Mesodermal cell (in vitro differentiated cells): ENCODE data around the gene MACROD2.

Experiments used
- H3K27ac ChIP-seq: 2 replicates; pipeline ENCODE4 v1.7.0; 2013; ENCODE audit warnings: mild to moderate bottlenecking, low read depth, low read length, moderate library complexity; ENCODE audit not compliant: severe bottlenecking
- H3K36me3 ChIP-seq: 2 replicates; pipeline ENCODE4 v1.7.1; 2013; ENCODE audit warnings: mild to moderate bottlenecking, low read length, moderate library complexity; ENCODE audit not compliant: control insufficient read depth, insufficient read depth
- H3K4me1 ChIP-seq: one replicate; pipeline ENCODE4 v1.7.1; 2013; ENCODE audit warnings: mild to moderate bottlenecking, low read length; ENCODE audit not compliant: insufficient read depth, control insufficient read depth, poor library complexity, severe bottlenecking
- H3K4me3 ChIP-seq: 2 replicates; pipeline ENCODE4 v1.7.0; 2013; ENCODE audit warnings: low read length, control low read depth, mild to moderate bottlenecking; ENCODE audit not compliant: insufficient read depth, poor library complexity, severe bottlenecking; ENCODE audit errors: extremely low read depth
- H3K9me3 ChIP-seq: 2 replicates; pipeline ENCODE4 v1.7.1; 2013; ENCODE audit warnings: mild to moderate bottlenecking, low read length, moderate library complexity; ENCODE audit not compliant: control insufficient read depth
- WGBS, 2 experiments: methylation state at CpG; one replicate each; pipeline ENCODE4 v1.1.5; 2013; ENCODE audit warnings: missing lambda C conversion rate in 2 of 2; ENCODE audit not compliant: insufficient coverage in 2 of 2; 5-methylcytosine and 5-hydroxymethylcytosine counted together

The MACROD2 gene

DNA sequence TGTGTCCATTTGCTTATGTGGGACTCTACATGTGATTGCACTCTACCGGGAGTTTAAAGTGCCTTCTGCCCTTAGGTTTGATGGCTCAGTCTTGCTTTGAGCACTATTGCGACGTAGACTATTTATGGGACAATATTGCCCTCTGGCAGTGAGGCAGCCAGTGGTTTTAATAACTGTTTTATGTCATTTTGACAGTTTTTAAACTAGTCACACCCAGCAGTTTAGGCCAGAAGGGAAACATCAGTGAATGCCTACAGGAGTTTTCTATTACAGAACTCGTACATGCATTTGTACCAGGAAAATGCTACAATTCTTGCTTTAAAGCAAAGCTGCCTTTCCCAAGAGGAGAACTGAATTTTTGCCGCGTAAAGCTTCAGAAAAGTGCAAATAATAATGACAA, 1764.3 kb downstream of the MACROD2 start:
- Histone ChIP-seq H3K36me3 (no peaks in the 10 kb centered on the region), H3K4me1 (no peaks in the 10 kb centered on the region), H3K4me3 (no peak overlapping the region), H3K9me3 (no peaks in the 10 kb centered on the region), H3K27ac (no peak overlapping the region)
- 90 to 95% methylated on average over 4 to 5 of the region's 6 CpGs for WGBS, 2 experiments

DNA sequence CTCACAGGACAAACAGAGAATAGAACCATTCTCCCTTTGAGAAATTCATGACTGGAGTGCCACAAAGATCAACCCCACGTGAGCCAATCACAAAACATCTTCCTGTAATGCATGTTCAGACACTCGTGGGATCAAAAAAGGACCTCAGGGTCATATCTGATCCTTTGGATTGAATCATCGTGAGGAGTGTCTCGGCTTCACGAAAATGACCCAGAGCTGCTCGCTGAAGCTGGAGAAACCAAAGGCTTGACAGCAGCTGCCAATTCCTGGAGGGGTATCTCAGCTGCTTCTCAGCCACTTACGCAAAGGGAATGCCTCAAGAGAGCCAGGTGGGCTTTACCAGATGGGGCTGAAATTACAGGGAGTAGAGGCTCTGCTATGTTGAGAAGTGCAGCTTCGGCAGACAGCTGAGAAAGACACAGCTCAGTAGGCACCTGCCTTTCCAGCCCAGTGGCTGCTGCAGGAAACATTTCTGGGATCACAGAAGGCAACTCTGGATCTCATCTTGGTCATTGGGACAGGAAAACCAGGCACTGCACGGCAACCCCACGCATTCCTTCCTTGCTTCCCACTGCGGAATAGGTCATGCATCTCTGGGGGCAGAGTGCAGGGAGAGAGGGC, 1764.8 kb downstream of the MACROD2 start:
- Histone ChIP-seq H3K4me3 (no peak overlapping the region), H3K36me3 (no peaks in the 10 kb centered on the region), H3K9me3 (no peaks in the 10 kb centered on the region), H3K4me1 (no peaks in the 10 kb centered on the region), H3K27ac (no peak overlapping the region)
- WGBS, 2 experiments = 90 to 92% methylated on average over 11 of the region's 11 CpGs

DNA sequence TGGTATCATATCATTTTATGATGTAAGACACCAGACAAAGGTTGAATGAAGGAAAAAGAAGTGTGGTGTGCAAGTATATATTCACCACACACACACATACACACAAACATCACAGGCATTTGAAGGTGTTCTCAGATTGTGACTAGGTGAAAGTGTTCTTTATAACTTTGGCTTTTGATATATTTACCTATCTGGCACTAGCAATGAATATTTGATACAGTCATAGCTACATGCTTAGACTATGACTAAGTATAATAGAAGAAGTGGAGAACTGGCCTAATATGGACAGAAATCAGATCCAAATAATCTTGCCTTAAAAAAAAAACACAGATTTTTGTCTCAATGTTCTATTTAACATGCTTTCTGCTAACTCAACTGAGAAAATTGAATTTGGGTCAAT, 1768.0 kb downstream of the MACROD2 start:
- no peaks in the 10 kb centered on the region for H3K4me1 ChIP-seq
- H3K9me3 ChIP-seq = no peaks in the 10 kb centered on the region
- H3K4me3 ChIP-seq = no peak overlapping the region
- H3K27ac ChIP-seq = no peak overlapping the region
- H3K36me3 ChIP-seq = no peaks in the 10 kb centered on the region

DNA sequence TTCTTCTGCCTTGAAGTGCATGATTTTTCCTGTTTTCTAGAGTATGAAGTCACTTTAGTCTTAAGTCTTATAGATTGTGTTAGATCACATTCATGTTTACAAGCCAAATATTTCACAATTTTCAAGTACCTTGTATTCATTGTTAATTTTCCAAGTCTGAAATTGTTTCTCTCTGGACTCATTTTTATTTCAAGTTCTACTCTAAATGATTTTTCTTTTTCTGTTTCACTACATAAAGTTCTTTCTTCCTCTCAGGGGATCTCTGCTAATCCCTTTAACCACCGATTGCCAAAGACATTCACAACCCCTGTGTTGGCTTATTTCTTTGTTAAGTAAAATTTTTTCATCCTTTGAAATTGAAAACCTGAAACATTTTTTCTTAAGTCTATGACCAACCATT, 1772.3 kb downstream of the MACROD2 start:
- H3K9me3 ChIP-seq = no peaks in the 10 kb centered on the region
- no peak overlapping the region for H3K4me3 ChIP-seq
- H3K4me1 ChIP-seq = no peaks in the 10 kb centered on the region
- WGBS, 2 experiments = no CpG with 5 or more reads among the region's 1 CpG
- H3K36me3 ChIP-seq = no peaks in the 10 kb centered on the region
- H3K27ac ChIP-seq = no peak overlapping the region

DNA sequence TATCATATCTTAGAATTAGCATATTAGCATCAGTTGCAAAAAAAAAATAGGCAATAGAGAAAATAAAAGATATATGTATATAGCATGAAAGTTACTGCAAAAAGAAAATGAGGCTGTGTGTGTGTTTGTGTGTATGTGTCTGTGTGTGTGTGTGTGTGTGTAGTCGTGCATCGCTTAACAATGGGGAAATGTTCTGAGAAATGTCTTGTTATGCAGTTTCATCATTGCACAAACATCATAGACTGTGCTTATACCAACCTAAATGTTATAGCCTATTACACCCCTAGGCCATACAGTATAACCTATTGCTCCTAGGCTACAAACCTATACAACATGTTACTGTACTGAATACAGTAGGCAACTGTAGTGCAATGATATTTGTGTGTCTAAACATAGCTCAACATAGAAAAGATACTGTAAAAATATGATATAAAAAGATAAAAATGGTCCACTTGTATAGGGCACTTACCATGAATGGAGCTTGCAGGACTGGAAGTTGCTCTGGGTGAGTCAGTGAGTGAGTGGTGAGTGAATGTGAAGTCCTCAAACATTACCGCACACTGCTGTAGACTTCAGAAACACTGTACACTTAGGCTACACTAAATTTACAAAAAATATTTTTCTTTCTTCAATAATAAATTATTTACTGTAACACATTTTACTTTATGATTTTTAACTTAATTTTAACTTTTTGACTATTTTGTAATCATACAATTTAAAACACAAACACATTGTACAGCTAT, 1772.9 kb downstream of the MACROD2 start:
- H3K36me3 ChIP-seq = no peaks in the 10 kb centered on the region
- H3K27ac ChIP-seq = no peak overlapping the region
- H3K4me3 ChIP-seq = no peak overlapping the region
- no peaks in the 10 kb centered on the region for H3K9me3 ChIP-seq
- no CpG with 5 or more reads among the region's 3 CpGs for WGBS, 2 experiments
- H3K4me1 ChIP-seq = no peaks in the 10 kb centered on the region

DNA sequence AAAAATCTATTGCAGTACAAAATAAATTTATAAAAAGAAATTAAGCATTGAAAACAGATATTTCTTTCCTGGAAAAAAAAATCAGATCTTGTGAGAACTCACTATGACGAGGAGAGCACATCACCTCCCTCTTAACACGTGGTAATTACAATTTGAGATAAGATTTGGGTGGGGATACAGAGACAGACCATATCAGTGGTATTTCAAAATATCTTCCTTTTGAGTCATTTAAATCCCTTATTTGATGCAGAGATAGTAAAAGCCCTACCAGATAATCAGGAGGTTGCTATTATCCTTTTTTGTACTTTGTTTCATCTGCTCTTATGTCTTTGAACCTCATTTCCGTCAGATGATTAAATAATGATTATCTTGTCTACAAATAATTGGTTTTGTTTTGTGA, 1777.5 kb downstream of the MACROD2 start:
- H3K9me3 ChIP-seq = no peaks in the 10 kb centered on the region
- peaks cover 10% of the 10 kb centered on the region for H3K4me1 ChIP-seq
- H3K36me3 ChIP-seq = no peaks in the 10 kb centered on the region
- no CpG with 5 or more reads among the region's 3 CpGs for WGBS, 2 experiments
- H3K27ac ChIP-seq = no peak overlapping the region
- no peak overlapping the region for H3K4me3 ChIP-seq

DNA sequence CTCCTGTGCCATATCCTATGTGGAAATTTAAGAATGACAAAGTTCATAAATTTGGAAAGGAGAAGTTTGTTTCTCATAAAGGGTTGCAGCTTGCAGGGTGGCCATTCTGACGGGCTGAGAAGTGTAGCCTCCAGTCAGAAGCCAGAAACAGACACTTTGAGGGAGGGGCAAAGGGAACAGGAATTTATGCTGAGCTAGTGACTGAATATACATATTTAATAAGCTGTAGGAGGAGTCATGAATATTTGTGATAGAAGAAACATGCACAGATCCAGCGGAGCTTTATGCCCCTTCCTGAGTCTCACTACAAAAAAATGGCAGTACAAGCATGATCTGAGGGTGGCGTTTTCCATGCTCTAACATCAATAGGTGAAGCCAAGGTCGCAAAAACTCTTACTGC, 1779.6 kb downstream of the MACROD2 start:
- Histone ChIP-seq H3K27ac (no peak overlapping the region), H3K4me3 (no peak overlapping the region), H3K9me3 (no peaks in the 10 kb centered on the region), H3K4me1 (peaks cover 10% of the 10 kb centered on the region), H3K36me3 (no peaks in the 10 kb centered on the region)
- WGBS, 2 experiments = 94% methylated on average over 2 to 3 of the region's 4 CpGs

DNA sequence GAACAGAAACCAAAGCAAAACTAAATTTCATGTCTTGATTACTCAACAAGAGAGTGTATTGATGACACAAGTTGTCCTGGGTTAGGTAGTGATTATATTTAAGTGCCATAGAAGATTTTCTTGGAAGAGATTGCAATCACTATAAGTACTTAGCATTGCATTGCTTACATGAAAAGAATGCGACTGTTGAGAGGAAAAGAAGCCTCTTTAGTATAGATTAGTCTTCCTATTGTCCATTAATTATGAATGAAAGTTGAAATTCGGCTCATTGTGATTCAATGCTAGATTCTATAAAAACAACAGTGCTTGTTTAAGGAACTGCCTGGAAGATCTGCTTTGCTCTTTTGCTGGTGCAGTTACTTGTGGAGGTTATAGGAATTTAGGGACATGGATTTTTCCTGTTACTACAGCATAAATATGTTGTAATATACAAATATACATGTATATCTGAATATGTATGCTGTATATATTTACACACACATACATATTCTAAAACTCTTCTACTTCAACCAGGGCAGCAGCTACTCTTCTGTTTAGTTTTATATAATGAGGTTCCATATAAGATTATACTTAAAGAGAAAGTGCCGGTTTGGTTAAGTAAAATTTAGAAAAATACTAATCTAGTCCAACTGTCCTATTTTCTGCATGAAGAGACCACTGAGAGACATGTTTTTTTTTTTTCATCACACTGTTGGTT, 1781.6 kb downstream of the MACROD2 start:
- Histone ChIP-seq H3K4me1 (peaks cover 10% of the 10 kb centered on the region), H3K27ac (no peak overlapping the region), H3K9me3 (no peaks in the 10 kb centered on the region), H3K36me3 (no peaks in the 10 kb centered on the region), H3K4me3 (no peak overlapping the region)
- WGBS, 2 experiments = 80% methylated on average over 1 of the region's 3 CpGs; no CpG with 5 or more reads in 1 of the 2 experiments

DNA sequence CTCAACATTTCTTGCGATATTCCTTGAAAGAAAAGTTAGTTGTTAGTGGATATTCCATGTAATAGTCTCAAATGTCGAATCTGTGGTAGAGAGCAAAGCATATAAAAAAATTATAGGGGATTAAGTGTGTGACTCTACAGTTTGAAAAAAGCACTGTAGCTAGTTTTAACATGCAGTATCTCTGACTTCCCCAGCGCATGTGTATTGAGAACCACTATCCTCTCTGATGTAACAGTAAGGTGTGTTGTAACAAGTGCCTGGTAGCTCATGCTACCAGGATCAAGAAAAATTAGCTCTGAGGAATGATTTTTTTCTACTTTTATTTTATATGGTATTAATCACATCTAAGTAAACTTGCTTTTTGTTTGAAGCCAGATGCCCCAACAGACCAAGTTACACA, 1788.7 kb downstream of the MACROD2 start:
- H3K9me3 ChIP-seq = no peaks in the 10 kb centered on the region
- 100% methylated on average over 2 of the region's 3 CpGs; no CpG with 5 or more reads in 1 of the 2 experiments for WGBS, 2 experiments
- H3K4me3 ChIP-seq = no peak overlapping the region
- H3K27ac ChIP-seq = no peak overlapping the region
- H3K36me3 ChIP-seq = no peaks in the 10 kb centered on the region
- no peaks in the 10 kb centered on the region for H3K4me1 ChIP-seq

DNA sequence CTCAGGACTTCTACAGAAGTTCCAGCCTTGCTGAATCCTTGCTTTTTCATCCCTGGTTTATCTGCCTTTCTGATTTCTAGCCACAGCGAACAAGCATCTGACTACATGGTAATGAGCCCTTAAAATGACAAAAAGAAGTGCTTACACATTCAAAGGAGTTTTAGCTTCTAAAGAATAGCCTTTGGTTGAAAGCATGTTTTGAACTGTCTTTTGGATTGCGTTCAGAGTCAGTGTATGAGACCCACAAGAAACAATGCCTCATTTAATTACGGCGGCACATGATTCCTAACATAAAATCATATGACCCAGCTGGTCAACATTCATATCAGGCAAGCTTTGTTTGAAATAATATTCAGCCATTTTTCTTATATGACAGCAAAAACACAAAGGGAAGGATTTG, 1793.8 kb downstream of the MACROD2 start:
- Histone ChIP-seq H3K4me3 (no peak overlapping the region), H3K27ac (no peak overlapping the region), H3K36me3 (no peaks in the 10 kb centered on the region), H3K4me1 (no peaks in the 10 kb centered on the region), H3K9me3 (no peaks in the 10 kb centered on the region)
- 15 to 20% methylated on average over 1 to 2 of the region's 4 CpGs for WGBS, 2 experiments

DNA sequence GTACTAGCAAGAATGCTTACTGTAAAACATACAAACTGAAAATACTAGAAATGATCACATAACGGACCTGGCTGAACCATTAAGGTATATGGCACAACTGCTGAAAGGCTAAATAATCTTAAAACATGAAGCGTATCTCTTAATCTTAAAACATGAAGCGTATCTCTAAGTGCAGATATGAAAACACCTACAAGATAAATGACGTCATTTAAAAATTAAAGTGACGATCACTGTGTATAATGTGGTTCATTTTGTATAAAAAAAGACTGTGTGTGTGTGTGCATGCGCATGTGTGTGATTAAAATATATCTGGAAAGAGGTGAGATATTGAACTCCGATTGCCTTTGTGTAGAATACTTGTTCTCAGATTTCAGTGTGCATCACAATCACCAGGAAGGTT, 1797.5 kb downstream of the MACROD2 start:
- H3K9me3 ChIP-seq = no peaks in the 10 kb centered on the region
- no peaks in the 10 kb centered on the region for H3K4me1 ChIP-seq
- H3K36me3 ChIP-seq = no peaks in the 10 kb centered on the region
- no peak overlapping the region for H3K27ac ChIP-seq
- H3K4me3 ChIP-seq = no peak overlapping the region
- 94 to 97% methylated on average over 5 to 6 of the region's 7 CpGs for WGBS, 2 experiments
